GM21529 (cell line): ENCODE data around the gene WHRN.

Experiments
- ATAC-seq: cut with Tn5 transposase; IDR thresholded peaks from one replicate; pipeline ENCODE4 v1.9.1; 2021; ENCODE audit not compliant: unreplicated experiment

The WHRN gene

DNA sequence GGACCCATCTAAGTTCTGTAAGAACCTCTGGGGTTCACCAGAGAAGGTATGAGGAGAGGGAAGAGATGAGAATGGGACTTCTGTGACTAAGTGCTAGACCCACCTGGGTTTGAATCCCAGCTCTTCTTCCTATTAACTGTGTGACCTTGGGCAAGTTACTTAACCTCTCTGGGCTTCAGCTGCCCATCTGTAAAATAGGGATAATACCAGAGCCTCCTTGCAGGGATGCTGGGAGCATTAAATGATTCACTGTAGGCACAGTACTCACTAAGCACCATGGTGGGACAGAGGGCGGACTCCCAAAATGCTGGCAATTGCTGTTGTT lies 53.6 kb downstream of the WHRN start:
- no peak for ATAC-seq

DNA sequence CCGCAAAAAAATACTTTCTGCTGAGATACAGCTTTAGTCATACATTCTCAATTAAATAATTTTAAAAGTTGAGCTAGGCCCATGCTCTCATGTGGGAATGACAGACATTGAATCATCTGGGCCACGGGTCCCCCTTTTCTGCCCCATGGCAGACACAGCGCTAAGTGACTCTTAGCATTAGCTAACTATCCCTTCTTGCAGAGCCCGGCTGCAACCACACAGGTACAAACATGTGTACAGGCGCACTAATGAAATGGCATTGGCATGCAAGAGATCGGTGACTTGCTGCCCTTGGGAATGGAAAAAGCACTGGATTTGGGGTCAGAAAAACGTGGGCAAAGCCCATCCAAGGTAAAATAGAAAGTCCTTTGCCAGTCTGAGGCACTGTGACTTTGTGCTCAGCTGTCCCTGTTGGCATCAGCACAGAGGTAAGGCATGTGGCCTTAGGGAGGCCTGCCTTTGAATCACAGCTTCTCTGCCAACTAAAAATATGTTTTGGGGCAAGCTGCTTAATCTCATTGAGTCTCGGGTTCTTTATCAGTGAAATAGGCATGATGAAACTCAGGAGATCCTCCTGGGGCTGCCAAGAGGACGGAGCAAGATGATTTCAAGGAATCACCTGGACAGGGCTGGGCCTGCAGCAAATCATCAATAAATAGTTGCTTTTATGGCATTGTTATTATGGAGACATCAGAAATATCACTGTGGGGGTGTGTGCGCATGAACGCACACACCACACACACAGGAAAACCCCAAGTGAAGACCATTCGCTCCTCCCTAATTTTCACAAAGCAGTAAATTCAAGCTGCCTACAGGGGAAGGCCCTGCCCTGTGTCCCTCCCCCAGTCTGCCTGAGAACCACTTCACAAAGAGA lies 54.2 kb downstream of the WHRN start:
- no peak for ATAC-seq

DNA sequence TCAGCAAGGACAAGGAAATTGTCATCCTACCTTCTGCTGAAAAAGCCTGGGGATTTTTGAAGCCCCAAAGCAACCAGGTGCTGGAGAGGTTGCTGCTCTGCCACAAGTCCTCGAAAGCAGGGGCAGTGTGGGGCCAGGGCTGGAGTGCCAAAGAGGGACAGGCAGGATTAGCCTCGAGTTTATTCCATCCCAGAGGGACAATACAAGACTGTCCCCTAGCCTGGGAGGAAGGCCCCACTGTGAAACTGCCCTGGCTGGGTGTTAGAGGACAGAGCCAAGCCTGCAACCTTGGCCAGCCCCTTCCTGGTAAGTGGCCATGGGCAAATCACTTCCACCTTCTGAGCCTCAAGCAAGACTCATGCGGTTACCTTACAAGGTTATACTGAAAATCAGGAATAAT lies 55.1 kb downstream of the WHRN start:
- ATAC-seq = no peak

DNA sequence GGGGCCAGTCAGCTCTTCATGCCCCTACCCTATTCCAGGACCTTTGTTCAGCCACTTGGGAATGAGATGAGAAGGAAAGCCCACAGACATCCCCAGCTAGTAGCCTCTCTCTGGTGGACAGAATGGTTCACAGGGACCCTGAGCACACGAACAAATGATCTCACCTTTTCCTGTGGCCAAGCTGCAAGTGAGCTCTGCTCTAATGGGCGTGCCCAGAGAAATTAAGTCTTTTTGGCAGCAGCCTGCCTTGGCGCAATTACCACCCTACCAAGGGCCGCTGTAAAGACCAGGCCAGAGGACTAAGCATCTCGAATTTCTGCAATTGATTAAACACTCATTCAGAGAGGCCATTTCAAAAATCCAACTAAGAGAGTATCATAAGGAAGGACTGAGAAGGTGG lies 56.0 kb downstream of the WHRN start:
- no peak for ATAC-seq

DNA sequence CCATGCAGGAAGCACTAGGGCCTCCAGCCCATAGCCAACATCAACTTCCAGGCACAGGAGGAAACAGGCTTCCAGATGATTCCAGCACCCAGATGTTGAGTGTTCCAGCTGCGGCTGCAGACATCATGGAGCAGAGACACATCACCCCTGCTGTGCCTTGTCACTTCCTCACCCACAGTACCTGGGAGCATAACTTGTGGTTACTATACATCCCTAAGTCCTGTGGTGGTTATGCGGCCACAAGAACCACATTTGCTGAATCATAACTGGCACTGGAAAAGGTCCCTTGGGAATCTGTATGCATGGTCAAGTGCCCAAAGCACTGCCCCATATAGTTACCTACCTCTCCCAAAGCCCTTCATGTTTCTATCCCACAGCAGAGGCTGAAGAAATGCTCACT lies 56.6 kb downstream of the WHRN start:
- no peak for ATAC-seq

DNA sequence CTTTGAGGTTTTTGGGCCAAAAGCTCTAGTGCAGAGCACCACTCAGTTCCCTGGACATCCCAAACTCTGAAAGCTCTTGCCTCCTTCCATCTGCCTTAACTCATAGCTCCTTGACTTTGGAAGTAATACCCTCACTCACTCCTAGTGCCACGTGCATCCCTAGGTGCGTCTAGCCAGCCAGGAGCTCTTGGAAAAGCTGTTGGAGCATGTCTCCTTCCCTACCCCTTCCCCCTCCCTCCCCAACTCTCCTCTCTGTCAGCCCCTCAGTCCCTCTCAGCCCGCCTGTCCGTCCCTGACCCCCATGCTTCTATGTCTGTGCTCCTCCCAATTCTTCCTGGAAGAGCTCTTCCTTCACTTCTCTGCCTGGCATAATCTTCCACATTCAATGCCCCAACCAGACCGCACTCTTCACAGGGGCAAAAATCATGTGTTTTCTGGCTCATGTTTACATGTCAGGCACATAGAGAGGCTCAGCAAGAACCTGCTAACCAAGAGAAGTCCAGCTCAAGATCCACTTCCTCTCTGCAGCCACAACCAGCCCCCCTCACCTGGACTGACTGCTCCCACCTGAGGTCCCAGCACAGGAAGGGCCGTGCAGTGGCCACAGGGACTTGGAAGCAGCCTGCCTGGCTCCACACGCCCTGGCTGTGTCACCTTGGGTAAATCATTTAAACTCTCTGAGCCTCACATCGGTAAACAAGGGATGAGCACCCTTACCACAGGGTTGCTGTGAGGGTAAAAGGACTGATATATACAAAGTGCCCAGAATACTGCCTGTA lies 58.4 kb downstream of the WHRN start:
- no peak for ATAC-seq

DNA sequence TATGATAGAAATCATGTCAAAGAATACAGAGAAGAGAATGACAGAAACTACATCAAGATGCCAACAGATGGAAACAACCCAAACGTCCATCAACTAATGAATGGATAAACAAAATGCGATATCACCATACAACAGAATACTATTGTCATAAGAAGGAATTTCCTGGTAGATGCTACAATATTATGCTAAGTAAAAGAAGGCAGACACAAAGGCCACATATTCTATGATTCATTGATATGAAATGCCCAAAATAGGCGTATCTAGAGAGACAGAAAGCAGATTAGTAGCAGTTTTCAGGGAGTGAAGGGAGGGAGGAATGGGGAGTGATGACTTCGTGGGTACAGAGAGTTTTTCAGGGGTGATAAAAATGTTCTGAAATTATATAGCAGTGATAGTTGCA lies 59.2 kb downstream of the WHRN start:
- no peak for ATAC-seq

DNA sequence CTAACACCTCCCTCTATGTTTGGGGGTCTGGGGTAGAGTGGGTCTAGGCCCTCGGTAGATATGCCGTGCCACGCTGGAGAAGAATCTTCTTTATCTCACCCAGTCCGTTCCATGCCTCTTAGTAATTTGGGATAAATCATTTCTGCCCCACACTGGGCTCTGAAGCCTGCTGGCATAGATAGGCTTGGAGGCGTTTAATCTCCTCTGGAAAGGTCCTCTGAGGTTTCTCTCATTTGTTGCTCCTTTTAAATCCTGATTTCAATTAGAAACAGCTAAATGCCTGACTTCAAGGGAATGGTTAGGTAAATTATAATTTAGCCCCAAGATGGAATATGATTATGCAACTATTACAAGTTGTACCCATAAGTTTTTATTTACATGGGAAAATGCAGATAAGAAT lies 59.7 kb downstream of the WHRN start:
- no peak for ATAC-seq

DNA sequence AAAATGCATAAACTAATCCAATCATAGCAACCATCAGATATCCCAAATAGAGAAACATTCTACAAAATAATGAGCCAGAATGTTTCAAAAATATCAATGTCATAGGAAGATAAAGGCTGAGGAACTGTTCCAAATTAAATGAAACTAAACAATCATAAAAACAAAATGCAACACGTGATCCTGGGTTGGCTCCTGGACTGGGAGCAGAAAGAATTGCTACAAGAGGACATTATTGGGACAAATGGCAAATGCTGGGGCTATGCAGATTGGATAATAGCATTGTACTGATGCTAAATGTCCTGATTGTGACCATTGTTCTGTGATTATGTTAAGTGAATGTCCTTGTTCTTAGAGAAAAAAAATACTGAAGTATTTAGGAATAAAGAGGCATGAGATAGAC lies 63.3 kb downstream of the WHRN start:
- no peak for ATAC-seq

DNA sequence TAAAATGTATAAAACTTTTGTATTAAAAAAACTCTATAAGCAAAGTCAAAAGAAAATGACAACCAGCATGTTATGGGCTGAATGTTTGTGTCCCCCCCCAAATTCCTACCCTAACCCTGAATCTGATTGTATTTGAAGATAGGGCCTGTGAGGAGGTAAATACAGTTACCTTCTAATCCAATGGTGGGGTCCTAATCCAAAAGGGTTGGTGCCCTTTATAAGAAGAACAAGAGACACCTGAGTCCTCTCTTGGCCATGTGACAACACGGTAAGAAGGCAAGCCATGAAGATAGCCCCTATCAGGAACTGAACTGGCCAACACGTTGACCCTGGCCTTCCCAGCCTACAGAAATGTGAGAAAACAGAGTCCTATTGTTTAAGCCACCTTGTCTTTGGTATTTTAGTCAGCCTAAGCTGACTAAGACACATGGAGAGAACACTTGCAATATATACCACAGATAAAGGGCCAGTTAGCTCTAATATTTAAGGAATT lies 67.8 kb downstream of the WHRN start:
- ATAC-seq = no peak

DNA sequence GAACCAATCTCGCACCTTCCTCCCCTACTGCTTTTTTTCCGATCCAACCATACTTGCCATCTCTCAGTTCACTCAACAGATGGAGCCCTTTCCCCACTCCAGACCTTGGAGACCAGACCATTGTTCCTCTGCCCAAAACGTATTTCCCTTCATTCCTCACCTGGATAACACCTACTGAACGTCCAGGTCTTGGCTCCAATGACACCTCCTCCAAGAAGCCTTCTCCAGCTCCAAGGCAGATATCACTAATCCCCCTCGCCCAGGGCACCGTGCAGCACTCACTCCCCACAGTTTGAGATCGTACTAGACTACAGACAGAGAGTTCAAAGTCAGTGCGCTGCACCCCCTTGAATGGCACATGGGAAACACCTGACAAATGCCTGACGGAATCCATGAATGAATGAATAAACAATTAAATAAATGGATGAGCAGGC lies 70.4 kb downstream of the WHRN start:
- ATAC-seq = no peak

DNA sequence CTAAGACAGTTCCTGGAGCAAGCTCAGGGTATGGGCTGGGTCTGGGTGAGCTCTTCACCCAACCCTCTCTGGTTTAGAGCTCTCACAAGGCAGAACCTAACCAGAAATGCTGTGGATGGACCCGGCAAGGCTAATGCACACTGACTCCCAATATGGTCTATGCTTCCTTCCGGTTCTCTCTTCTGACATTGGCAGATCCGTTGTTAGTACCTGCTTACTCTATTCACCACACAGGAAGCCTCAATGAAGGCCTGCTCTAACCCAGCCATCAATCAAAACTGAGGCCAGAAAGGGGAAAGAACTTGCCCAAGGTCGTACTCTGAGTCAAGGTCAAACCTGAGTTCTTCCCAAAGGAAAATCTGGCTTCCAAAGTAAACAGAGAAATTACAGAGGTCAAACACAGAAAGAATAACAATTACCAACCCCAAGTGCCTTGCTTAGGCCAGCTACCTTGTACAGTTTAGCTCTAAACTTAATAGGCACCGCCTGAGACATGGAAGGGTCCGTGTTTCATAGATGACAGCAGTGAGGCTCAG lies 71.5 kb downstream of the WHRN start:
- no peak for ATAC-seq

DNA sequence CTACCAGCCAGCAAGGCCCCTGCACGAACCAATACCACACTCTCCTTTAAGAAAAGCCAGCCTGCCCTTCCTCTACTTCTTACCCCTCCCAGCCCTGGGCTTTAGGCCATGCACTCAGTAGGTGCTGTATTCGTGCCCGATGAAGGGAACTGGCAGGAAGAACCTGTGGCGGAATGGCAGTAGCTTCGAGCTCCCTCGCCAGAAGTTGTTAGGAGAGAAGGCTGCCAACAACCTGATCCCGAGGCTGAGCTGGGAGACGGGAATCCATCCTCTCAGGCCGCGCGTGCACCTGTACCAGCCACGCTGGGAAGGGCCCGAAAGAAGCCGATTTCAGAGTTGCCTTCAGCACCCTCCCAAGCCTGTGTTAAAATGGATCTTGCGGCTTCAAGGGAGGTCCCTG lies 72.2 kb downstream of the WHRN start:
- ATAC-seq = no peak

DNA sequence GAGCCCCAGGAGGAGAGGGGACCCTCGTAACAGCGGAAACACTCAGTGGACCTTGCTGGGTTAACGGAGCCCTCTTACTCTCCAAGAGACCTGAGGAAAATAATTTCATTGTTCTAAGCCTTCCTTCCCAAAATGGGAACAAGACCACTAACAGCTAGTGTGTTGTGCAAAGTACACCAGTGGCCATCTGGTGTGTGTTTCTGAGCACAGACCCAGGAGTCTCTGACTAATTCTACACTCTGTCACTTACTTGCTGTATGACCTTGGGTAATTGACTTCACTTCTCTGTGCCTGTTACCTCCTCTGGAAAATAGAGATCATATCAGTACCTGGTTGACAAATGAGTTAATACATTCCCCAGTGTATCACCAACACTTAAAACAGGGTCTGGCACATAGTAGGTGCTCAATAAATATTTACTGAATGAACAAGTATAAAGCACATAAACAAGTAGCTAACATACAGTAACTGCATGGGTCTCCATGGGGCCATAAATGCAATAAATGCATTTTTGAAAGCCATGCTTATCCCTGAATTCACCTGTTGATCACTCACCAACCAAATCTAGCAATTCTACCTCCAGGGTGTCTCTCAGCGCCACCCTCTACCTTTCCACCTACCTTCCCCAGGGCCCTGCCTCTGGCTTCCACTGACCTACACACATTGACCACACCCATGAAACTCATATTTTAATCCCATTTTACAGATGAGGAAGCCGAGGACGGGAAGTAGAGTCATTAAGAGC lies 72.8 kb downstream of the WHRN start:
- ATAC-seq = no peak

DNA sequence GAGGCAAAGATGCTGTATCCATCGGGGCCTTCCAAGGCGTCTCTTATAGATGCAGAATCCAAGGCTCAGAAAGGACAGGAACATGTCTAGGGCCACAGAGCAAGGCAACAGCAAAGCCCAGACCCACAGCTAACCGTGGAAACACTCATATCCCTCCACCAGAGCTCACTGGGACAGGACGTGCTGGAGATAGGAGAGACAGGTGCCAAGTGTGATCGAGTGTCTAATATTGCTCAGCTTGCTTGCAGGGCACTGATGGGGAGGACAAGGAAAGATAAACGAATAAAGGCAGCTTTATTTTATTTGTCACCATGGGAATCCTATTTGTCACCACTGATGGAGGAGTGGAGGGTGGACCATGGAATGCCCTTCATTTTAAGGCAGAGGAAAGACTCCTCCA lies 73.5 kb downstream of the WHRN start:
- ATAC-seq = no peak

DNA sequence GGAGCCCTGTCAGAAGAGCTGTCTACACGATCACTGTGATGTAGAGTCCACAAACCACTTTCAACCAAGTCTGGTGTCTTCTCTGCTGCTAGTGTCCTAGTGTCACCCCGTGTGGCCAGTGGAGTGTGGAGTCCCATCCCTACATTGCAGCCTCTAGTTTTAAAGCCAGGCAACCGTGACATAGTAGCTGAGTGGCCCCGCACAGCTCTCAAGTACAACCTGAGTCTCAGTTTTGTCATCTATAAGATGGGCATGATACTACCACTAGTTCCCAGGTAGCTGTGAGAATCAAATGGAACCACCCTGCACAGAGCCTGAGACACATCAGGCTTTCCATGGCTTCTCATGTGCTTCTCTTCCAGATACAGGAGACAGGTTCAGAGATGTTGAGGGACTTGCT lies 74.3 kb downstream of the WHRN start:
- ATAC-seq = no peak

DNA sequence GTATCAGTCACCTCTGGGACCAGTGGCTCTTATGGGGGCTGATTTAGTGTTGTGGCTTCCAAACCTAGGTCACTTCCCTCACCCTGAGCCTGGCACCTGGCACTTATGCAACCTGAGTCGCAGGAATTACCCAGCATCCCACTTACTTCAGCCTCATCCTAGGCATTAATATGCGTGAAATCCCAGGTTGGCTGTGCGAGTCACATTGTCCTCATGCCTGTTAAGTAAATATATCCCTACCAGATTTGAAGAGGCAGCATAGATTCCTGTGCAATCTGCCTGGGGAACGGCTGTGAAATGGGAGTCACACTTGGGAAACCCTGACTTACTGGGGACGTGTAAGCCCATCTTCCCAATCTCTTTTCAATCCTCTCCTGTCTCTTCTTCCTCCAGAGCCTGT lies 74.8 kb downstream of the WHRN start:
- no peak for ATAC-seq

DNA sequence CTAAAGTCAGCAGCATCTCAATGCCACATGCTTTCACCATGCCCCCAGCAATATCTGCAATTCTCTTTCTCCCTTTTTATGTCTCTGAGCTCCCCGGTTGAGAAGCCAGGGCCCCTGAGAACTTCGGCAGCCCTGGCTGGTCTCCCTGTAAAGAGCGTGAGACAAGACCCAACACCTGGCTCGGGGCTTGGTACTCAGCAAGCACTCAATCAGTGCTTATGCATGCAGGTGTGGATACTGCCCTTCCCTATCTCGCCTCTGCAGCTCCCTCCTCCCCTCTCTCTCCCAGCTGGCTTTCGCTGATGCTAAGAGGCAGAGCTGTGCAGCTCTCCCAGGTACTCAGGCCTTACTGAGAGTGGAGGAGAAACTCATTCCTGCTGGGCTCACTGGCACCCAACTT lies 75.8 kb downstream of the WHRN start:
- ATAC-seq = no peak

DNA sequence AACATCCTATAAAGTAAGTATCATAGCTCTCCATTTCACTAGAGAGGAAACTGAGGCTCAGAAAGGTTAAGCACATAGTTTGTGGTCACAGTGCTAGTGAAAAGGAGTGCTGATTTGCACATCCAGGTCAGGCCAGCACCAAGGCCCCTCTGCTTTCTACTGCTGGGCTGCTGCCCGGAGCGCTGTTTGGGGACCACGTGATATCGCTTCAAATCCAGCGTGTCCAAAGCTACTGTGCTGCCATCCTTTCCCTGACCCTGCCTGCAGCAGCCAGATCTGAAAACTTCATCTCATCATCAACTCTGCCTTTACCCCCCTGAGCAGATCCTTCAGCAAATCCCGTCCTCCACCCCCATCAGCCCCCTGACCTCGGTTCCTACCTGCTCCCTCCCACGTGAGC lies 76.8 kb downstream of the WHRN start:
- no peak for ATAC-seq

DNA sequence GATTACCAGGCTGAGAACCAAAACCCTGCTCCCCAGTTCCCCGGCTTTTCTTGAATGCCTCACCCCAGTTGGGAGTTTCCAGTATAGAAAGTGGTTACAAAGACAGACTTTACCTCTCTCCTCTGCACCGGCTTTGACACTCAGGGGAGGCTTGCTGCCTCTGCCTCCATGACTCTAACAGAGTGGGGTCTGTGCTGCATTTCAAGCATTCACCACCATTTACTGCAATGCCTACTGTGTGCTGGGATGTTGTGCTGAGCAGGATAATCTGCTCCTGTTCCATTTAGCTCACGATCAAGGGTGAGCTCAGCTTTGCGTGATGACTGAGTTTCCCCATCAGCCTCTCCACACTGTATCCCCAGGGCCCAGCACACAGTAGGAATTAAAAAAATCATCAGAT lies 77.6 kb downstream of the WHRN start:
- no peak for ATAC-seq
